KMS-11 (cell line): Measurements from ENCODE around the gene USP10.

Experiments
- H2AFZ ChIP-seq: fragments of 200-600 bp; sonication (generic); 2 replicates; pipeline ENCODE4 v1.6.1; 2016; ENCODE audit warnings: antibody characterized with exemption, mixed run types, low read depth
- H3K27ac ChIP-seq: fragments of 200-600 bp; sonication (generic); 2 replicates; pipeline ENCODE4 v1.6.1; 2016; ENCODE audit warnings: mild to moderate bottlenecking, mixed run types
- H3K27me3 ChIP-seq: fragments of 200-600 bp; sonication (generic); 2 replicates; pipeline ENCODE4 v1.6.1; 2017; ENCODE audit warnings: mild to moderate bottlenecking, low read depth, mixed run types, moderate library complexity; ENCODE audit not compliant: insufficient read depth
- H3K36me3 ChIP-seq: fragments of 200-600 bp; sonication (generic); 2 replicates; pipeline ENCODE4 v1.6.1; 2017; ENCODE audit warnings: mild to moderate bottlenecking, mixed run types; ENCODE audit not compliant: insufficient read depth
- H3K4me1 ChIP-seq: fragments of 200-600 bp; sonication (generic); 2 replicates; pipeline ENCODE4 v1.6.1; 2016; ENCODE audit warnings: mild to moderate bottlenecking, low read depth, mixed run types; ENCODE audit not compliant: poor library complexity, severe bottlenecking
- H3K4me2 ChIP-seq: fragments of 200-600 bp; sonication (generic); 2 replicates; pipeline ENCODE4 v1.7.0; 2016; ENCODE audit warnings: mild to moderate bottlenecking, mixed run types
- H3K4me3 ChIP-seq: fragments of 200-600 bp; sonication (generic); IDR thresholded peaks from 2 replicates; pipeline ENCODE4 v1.6.1; 2017; ENCODE audit warnings: low read depth, low read length, mixed read lengths; ENCODE audit not compliant: insufficient read depth
- H3K79me2 ChIP-seq: fragments of 200-600 bp; sonication (generic); 2 replicates; pipeline ENCODE4 v1.6.1; 2016; ENCODE audit warnings: low read depth, mixed run types; ENCODE audit not compliant: insufficient read depth
- H3K9ac ChIP-seq: fragments of 200-600 bp; sonication (generic); 2 replicates; pipeline ENCODE4 v1.6.1; 2016; ENCODE audit warnings: mild to moderate bottlenecking, mixed run types
- H4K20me1 ChIP-seq: fragments of 200-600 bp; sonication (generic); 2 replicates; pipeline ENCODE4 v1.6.1; 2016; ENCODE audit warnings: mild to moderate bottlenecking, mixed run types; ENCODE audit not compliant: insufficient read depth
- TF ChIP-seq, protein P1 (sequence below): fragments of 200-600 bp; sonication (generic); conservative IDR thresholded peaks from 2 replicates; pipeline ENCODE4 v1.6.1; 2017; ENCODE audit warnings: low read depth, mild to moderate bottlenecking, antibody characterized with exemption, low read length, moderate library complexity, mixed read lengths

USP10 gene

GRCh38 chr16:84758627-84759026 is 58.8 kb downstream of the USP10 start:
- H3K36me3 ChIP-seq, result peaks cover 6% of the 10 kb centered on the region; the same call in 1 of the 2 replicates

DNA sequence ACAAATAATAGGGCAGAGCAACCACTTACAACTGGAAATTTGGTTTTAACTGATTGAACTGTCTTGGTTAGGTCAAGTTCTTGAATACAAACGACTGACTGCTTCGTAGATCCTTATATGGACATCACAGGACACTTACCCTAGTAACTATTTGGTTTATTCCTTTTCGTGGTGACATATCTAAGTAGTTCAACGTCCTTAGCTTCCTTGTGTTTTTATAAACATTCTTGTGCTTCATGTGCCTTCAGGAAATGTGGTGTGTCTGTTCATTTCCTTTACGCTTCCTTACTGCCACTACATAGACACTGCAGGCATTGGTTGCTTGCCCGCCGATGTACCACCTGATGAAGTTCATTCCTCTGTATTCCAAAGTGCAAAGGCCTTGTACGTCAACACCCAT is 59.3 kb downstream of the USP10 start:
- no peak overlapping the region for H2AFZ ChIP-seq
- TF ChIP-seq, protein P1, sequence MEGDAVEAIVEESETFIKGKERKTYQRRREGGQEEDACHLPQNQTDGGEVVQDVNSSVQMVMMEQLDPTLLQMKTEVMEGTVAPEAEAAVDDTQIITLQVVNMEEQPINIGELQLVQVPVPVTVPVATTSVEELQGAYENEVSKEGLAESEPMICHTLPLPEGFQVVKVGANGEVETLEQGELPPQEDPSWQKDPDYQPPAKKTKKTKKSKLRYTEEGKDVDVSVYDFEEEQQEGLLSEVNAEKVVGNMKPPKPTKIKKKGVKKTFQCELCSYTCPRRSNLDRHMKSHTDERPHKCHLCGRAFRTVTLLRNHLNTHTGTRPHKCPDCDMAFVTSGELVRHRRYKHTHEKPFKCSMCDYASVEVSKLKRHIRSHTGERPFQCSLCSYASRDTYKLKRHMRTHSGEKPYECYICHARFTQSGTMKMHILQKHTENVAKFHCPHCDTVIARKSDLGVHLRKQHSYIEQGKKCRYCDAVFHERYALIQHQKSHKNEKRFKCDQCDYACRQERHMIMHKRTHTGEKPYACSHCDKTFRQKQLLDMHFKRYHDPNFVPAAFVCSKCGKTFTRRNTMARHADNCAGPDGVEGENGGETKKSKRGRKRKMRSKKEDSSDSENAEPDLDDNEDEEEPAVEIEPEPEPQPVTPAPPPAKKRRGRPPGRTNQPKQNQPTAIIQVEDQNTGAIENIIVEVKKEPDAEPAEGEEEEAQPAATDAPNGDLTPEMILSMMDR, result no peak
- no peak overlapping the region for H3K9ac ChIP-seq
- H4K20me1 ChIP-seq, result peaks cover 11% of the 10 kb centered on the region; the same call in 1 of the 2 replicates
- H3K4me2 ChIP-seq, result no peak overlapping the region
- peaks cover 8% of the 10 kb centered on the region; the same call in 1 of the 2 replicates for H3K36me3 ChIP-seq
- peaks cover 11% of the 10 kb centered on the region for H3K4me1 ChIP-seq
- no peak overlapping the region for H3K27ac ChIP-seq
- H3K4me3 ChIP-seq, result no peak overlapping the region
- peaks cover 25% of the 10 kb centered on the region for H3K79me2 ChIP-seq
- H3K27me3 ChIP-seq, result no peaks in the 10 kb centered on the region

More at GRCh38 chr16:84758627-84759026, 58.8 kb downstream of the USP10 start:
- Histone ChIP-seq H3K4me2 (no peak overlapping the region), H3K27me3 (no peaks in the 10 kb centered on the region), H2AFZ (no peak overlapping the region), H3K27ac (no peak overlapping the region), H4K20me1 (peaks cover 15% of the 10 kb centered on the region), H3K4me1 (peaks cover 15% of the 10 kb centered on the region), H3K9ac (no peak overlapping the region), H3K4me3 (no peak overlapping the region), H3K79me2 (peaks cover 27% of the 10 kb centered on the region)
- TF ChIP-seq, protein P1, result no peak

- Histone ChIP-seq H3K4me2 (no peak overlapping the region), H2AFZ (no peak overlapping the region), H3K36me3 (peaks cover 8% of the 10 kb centered on the region; the same call in 1 of the 2 replicates), H3K27ac (no peak overlapping the region), H3K27me3 (no peaks in the 10 kb centered on the region), H3K4me1 (peaks cover 2% of the 10 kb centered on the region), H4K20me1 (0 out of 2 replicates have a peak, but pooled peaks cover 3% of the 10 kb centered on the region), H3K9ac (no peak overlapping the region), H3K4me3 (no peak overlapping the region), H3K79me2 (peaks cover 17% of the 10 kb centered on the region)
- TF ChIP-seq, protein P1, result no peak
These were observed 60.1 kb downstream of the USP10 start for GRCh38 chr16:84759906-84760305.

GRCh38 chr16:84761448-84762368 is 61.9 kb downstream of the USP10 start:
- H3K27me3 ChIP-seq, result no peaks in the 10 kb centered on the region
- H3K4me2 ChIP-seq, result no peak overlapping the region
- H3K79me2 ChIP-seq, result peaks cover under 1% of the 10 kb centered on the region; the same call in 1 of the 2 replicates
- H3K4me3 ChIP-seq, result no peak overlapping the region
- 0 out of 2 replicates have a peak, but pooled peaks cover 3% of the 10 kb centered on the region for H4K20me1 ChIP-seq
- H3K9ac ChIP-seq, result no peak overlapping the region
- H2AFZ ChIP-seq, result no peak overlapping the region
- no peaks in the 10 kb centered on the region for H3K4me1 ChIP-seq
- H3K27ac ChIP-seq, result no peak overlapping the region
- H3K36me3 ChIP-seq, result peaks cover 8% of the 10 kb centered on the region; the same call in 1 of the 2 replicates
- TF ChIP-seq, protein P1, result no peak
